DMS153 (cell line): ENCODE data around the gene CYFIP1.

Source experiments
- DNase-seq: peaks from one replicate; lab custom pipeline; 2025; lab: John Stamatoyannopoulos, UW

CYFIP1 gene

GRCh38 chr15:22868928-22869327, 111.2 kb downstream of the CYFIP1 start:
- no peak for DNase-seq

DNA sequence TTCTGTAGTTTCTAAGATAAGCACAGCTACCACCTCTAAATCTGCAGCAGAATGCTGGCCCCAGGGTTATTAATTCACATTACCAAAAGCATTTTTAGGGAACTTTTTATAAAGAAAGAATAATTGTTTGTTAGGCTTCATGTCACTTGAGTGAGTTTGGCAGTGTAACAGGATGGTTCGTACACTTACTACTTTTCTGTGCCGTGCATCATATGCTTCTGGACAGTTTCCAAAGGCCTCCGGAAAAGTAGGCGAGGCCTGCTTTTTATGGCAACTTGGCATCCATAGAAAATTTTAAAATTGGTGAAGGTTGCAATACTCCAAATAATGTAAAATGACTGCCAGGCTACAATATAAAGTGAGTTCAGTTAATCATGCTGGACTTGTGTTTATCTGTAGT, 111.7 kb downstream of the CYFIP1 start:
- DNase-seq, result no peak

DNA sequence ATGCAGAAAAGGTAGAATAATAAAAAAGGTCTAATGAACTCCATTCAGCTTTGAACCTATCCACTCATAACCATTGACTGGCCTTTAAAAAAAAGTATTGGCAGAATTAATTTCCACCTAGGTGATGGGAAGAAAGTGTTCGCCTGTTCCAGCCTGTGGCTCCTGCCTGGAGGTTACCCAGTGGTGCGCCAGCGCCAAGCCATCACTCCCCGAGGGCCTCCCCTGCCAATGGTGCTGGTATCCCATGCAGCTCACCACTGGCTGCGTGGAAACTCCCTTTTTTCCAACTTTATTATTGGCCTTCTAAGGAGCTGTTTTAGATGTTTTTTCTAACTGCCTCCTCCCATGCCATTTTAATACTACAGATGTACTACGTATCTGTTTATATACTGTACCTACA, 112.3 kb downstream of the CYFIP1 start:
- DNase-seq, result no peak

GRCh38 chr15:22866079-22866478, 114.1 kb downstream of the CYFIP1 start:
- DNase-seq, result no peak

DNA sequence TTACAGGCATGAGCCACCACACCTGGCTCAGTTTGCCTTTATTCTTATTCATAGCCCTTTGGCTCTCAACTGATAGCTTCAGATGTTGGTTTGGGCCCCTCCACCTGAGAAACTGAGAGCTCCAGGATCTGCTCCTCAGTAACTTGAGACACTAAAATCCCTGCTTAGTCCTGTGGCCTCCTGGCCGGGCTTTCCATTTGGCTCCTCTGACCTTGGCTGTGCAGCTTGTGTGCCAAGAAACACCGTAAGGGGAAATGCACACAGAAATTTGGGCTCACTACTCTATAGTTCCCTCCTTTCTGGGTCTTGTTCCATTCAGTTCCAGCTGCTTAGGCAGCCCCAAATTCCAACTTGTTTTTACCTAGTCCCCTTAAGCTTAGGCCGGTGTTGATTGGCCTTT, 116.8 kb downstream of the CYFIP1 start:
- DNase-seq, result no peak

- no peak for DNase-seq
Observed at GRCh38 chr15:22861161-22861560, 119.0 kb downstream of the CYFIP1 start.

DNA sequence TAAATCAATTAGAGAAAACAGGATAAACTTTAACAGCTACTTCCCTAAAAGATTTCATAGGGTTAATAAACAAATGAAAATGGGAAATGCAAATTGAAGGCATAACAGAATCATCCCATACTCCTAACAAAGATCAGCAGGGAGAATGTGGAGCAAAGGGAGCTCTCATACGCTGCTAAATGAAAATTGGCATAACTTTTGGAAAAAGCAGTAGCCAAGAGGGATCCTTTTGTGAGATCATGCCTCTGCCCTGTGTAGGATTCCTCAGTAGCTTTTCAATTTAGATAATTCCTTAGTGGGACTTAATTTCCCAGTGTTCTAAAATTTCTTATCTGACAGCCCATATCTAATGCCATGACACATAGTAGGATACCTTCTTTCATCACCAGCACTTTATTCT, 123.5 kb downstream of the CYFIP1 start:
- no peak for DNase-seq

DNA sequence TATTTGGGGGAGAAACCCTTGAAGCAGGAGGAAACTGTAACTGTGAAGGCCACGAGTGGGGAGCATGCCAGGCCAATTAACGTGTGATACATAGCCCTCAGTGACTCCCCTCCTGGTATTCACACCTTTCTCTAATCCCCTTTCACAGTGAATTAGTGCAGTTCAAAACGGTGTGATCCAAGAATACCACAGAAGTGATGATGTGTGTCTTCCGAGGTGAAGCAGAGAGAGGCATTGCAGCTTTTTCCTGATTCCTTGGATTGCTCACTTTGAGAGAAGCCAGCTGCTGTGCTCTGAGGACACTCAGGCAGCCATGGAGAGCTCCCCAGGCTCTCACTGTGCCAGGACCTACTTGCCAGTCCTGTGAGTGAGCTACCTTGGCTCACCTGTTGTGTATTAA, 124.4 kb downstream of the CYFIP1 start:
- no peak for DNase-seq

DNA sequence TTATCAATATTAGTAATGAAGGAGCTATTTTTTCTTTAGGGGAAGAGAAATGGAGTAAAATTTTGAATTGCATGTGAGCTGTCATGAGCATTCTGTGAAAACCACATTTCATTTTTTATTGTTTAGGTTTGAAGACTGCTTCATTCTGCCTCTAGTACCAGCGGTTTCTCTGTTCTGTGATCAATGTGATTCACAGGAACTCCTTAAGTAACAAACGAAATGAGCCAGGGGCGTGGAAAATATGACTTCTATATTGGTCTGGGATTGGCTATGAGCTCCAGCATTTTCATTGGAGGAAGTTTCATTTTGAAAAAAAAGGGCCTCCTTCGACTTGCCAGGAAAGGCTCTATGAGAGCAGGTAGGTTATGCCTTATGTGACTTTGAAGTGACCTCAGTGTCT, 128.7 kb downstream of the CYFIP1 start:
- no peak for DNase-seq

GRCh38 chr15:22850055-22850454, 130.1 kb downstream of the CYFIP1 start:
- no peak for DNase-seq

GRCh38 chr15:22846073-22846472, 134.1 kb downstream of the CYFIP1 start:
- DNase-seq, result no peak

- no peak for DNase-seq
Observed at GRCh38 chr15:22845289-22845900, 134.8 kb downstream of the CYFIP1 start.

DNA sequence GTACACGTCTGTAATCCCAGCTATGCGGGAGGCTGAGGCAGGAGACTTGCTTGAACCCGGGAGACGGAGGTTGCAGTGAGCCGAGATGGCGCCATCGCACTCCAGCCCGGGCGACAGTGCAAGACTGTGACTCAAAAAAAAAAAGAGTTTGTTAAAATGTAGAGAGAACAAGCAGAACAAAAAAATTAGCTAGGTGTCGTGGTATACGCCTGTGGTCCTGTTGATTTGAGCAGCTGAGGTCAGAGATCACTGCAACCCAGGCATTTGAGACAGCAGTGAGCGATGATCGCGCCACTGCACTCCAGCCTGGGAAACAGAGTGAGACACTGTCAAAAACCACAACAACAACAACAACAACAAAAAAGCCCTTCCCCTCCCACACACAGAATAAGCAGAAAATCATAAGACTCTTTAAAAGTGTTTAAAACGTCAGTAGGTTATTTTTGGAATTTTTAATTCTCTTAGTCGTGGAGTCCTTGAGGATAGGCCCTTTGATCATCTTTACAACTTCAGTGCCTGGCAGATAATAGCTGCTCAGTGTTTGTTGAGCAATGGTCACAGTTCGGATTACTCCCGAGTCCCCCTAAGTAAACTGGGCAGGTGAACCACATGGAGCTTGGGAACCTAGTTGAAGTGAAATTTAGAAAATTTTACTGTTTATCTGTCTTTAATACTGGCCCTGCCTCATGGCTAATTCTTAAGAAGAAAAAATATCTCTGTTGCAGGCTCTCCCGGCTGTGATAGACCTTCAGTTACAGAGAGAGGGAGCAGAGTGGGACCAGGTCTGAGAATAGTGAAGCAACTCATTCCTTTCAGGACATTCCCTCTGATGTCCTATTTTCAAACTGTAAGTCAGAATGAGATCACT, 135.5 kb downstream of the CYFIP1 start:
- no peak for DNase-seq

GRCh38 chr15:22839046-22839695, 141.0 kb downstream of the CYFIP1 start:
- DNase-seq, result no peak

- peak; percentile 91 for DNase-seq
Observed at GRCh38 chr15:22838292-22839042, 141.7 kb downstream of the CYFIP1 start, which contains the start of gene NIPA2. TSS of gene NIPA2 (plus strand) at chr15:22838666. CDS start at chr15:22851732, 13,066 bp downstream.

DNA sequence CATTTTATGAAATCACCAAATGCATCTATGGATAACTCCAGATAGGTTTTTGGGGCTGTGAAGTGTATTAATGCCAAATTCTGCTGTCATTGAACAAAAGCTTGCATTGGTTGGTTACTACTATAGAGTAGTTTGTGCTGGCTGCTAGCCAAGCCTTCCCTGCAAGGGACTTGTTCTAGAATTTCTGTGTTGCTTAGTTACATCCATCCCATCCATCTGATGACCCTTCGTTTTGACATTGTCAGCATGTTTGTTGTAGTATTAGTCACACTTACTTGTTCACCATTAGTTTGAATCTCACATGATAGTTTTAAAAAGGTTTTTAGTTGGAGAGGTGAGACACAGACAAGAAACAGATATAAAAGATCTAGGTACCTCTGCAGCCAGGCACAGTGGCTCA, 148.7 kb downstream of the CYFIP1 start:
- no peak for DNase-seq

DNA sequence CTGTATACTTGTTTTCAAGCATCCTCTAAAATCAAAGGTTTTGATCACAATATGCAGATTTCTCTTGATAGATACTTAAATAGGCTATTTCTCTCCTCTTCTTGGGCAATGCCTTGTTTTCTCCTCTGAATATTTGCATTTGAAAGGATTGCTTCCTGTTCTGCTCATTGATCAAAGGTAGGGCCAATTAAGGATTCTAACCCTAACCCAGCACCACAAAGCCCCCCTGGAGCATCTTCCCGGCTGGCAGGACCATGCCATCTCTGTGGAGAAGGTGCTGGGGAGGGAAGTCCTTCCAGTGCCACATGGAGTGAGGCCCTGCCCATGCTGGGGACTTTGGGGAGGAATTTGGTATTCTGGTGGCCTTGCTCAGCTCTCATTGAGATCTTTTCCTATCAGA, 153.0 kb downstream of the CYFIP1 start:
- no peak for DNase-seq

DNA sequence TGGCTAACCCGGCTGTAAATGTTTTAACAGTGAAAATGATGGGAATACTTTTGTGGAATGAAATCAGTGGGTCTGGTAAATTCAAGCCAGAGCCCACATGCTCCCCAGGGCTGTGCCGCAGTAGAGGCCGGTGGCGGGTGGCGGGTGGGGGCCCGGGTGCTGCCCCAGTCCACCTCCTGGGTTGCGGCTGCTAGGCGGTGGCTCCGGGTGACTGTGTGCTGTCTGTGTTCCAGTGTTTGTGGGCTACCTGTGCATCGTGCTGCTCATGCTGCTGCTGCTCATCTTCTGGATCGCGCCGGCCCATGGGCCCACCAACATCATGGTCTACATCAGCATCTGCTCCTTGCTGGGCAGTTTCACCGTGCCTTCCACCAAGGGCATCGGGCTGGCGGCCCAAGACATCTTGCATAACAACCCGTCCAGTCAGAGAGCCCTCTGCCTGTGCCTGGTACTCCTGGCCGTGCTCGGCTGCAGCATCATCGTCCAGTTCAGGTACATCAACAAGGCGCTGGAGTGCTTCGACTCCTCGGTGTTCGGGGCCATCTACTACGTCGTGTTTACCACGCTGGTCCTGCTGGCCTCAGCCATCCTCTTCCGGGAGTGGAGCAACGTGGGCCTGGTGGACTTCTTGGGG, 156.6 kb downstream of the CYFIP1 start:
- no peak for DNase-seq

GRCh38 chr15:22819651-22820050, 160.5 kb downstream of the CYFIP1 start:
- DNase-seq, result no peak
